Heart right ventricle (tissue), 16 donors: Measurements from ENCODE around the gene ATP5F1B. TPM values are rescaled to one million over a fixed set of nuclear protein-coding genes. Genes with fewer than 3 reads are reported as not detected.

ENCODE experiments used
- ATAC-seq, 8 donors: fragments of 200-7000 bp; cut with Tn5 transposase; one replicate each; pipeline ENCODE4 v1.9.1; 2020; ENCODE audit warnings: mild to moderate bottlenecking in 8 of 8, moderate library complexity in 8 of 8, moderate number of reproducible peaks in 1 of 8
- DNase-seq, 2 donors: peaks; one replicate each; pipeline ENCODE4 v3.0.0-alpha.2; 2020
- H3K27ac ChIP-seq, 10 donors: fragments of 200-600 bp; sonication (generic) in 2 of 10; one replicate each; pipeline versions ENCODE4 v1.5.0 to v1.8.0; 2020 to 2022; ENCODE audit warnings: mild to moderate bottlenecking in 3 of 10
- H3K27me3 ChIP-seq, 7 donors: fragments of 200-600 bp; one replicate each; pipeline ENCODE4 v1.8.0; 2021 to 2022; ENCODE audit warnings: mild to moderate bottlenecking in 2 of 7
- H3K36me3 ChIP-seq, 9 donors: fragments of 200-600 bp; sonication (generic) in 1 of 9; one replicate each; pipeline versions ENCODE4 v1.5.0 to v1.8.0; 2020 to 2022; ENCODE audit warnings: mild to moderate bottlenecking in 2 of 9
- H3K4me1 ChIP-seq, 9 donors: fragments of 200-600 bp; sonication (generic) in 1 of 9; one replicate each; pipeline versions ENCODE4 v1.5.0 to v1.8.0; 2020 to 2022; ENCODE audit warnings: mild to moderate bottlenecking in 4 of 9
- H3K4me3 ChIP-seq, 10 donors: fragments of 200-600 bp; sonication (generic) in 2 of 10; one replicate each; pipeline versions ENCODE4 v1.5.0 to v1.8.0; 2020 to 2022; ENCODE audit warnings: mild to moderate bottlenecking in 7 of 10, moderate library complexity in 2 of 10
- H3K9me3 ChIP-seq, 11 donors: fragments of 200-600 bp in 10 of 11; sonication (generic) in 2 of 11; one replicate each; pipeline versions ENCODE4 v1.5.0 to v1.8.0; 2013 to 2022; ENCODE audit warnings: mild to moderate bottlenecking in 2 of 11, control low read depth in 1 of 11, moderate library complexity in 1 of 11
- WGBS, 2 donors: extraction: QIAGEN DNeasy Blood & Tissue Kit; methylation state at CpG; one replicate each; pipeline ENCODE4 v1.1.7; 2013; ENCODE audit warnings: inconsistent platforms in 1 of 2; 5-methylcytosine and 5-hydroxymethylcytosine counted together
- intact Hi-C, 10 donors: fragments of 100-400 bp; cut with DNase I; formaldehyde crosslinking; loops; one replicate each; pipeline versions ENCODE4 v1.11.1 to v1.14.2; 2022
- polyA plus RNA-seq, 2 donors: library from polyadenylated mRNA; stranded (reverse); fragments of 200-250 nt; gene quantifications; one replicate each; pipeline ENCODE4 v1.2.3, GENCODE V29; 2013
- total RNA-seq, 10 donors: library from RNA; stranded (reverse); fragmentation: NEBNext Ultra II Directional in 3 of 10; extraction: Animal tissue kit (Norgen Biotek cat#: 25700) in 3 of 10; gene quantifications; one replicate each; pipeline versions ENCODE4 v1.2.1 to v1.2.4, GENCODE V29; 2021 to 2023
- TF ChIP-seq, protein P1 (sequence below), 9 donors: fragments of 200-600 bp; sonication (generic) in 2 of 9; IDR thresholded peaks; one replicate each; pipeline versions ENCODE4 v1.5.0 to v1.8.0; 2021 to 2022; ENCODE audit warnings: antibody characterized with exemption in 9 of 9, mild to moderate bottlenecking in 5 of 9, moderate library complexity in 1 of 9
- donor health status: Arrhythmogenic right ventricular cardiomyopathy.
- donor health status: ischemic (EF 13 %, LVEDD 7.1; RV severe dilation, severe dysfunction).
- donor health status: healthy with polysubstance abuse.
- donor health status: DM: no; HTN: yes; CAD: no.
- donor health status: DM: no; HTN: no; CAD: no.
- donor health status: ischemic (EF 25% LVEDD 6.9; RV normal size, moderate dysfunction).
- donor health status: ischemic (EF 25% LVEDD 5.7; RV mildly dilated, moderate dysfunction).
- donor health status: healthy.
- donor health status: DM: yes; HTN: yes; CAD: no.
- donor health status: Ischemic cardiomyopathy.
- donor health status: ischemic (EF 35%, LVEDD 5.7; RV mildly dilated, moderate dysfunction).
- donor health status: nonischemic (EF 11% LVEDD 7.7; RV severe dilation, severe dysfunction).
- donor health status: DM: yes; HTN: yes; CAD: no.
- donor health status: PGD.
- donor health status: ischemic (EF 29% LVEDD 5.4; RV normal size, mild dysfunction).
- donor health status: nonischemic (EF 23%, LVEDD 6.1; RV moderate dilation, normal function).

ATP5F1B gene
- total and polyA plus RNA-seq, 12 donors = 1,003 to 3,612 (median 3,231) TPM

DNA sequence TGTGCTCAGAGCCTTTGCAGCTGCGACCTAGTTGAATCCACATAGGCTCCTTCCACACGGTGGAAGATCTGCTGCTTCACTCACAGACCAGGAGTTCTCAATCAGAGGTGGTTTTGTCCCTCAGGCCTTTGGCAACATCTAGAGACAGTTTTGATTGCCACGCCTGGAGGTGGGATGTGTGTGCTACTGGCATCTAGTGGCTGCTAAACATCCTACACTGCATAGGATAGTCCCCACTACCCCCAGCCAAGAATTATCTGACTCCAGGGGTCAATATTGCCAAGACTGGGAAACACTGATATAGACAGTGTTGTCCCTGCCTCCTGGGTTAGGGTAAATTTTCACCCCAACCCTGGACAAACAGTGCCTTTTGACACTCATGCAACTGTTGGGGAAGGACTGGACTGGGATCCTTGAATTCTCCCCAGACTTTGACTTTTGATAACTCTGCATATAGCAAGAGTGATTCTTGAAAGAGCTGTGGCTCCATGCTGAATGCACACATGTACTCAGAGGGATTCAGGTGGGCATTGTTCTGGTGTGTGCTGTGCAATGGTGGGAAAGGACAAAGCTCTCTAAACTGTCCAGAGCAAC lies 55.5 kb downstream of the ATP5F1B start:
- Histone ChIP-seq H3K27me3 (no peaks in the 10 kb centered on the region), H3K36me3 (peaks cover 0 to 85% (median 29%) of the 10 kb centered on the region in 9 donors), H3K4me1 (peaks cover 0 to 22% (median 7%) of the 10 kb centered on the region in 9 donors), H3K4me3 (no peak overlapping the region), H3K27ac (no peak overlapping the region), H3K9me3 (no peaks in the 10 kb centered on the region)
- TF ChIP-seq, protein P1, sequence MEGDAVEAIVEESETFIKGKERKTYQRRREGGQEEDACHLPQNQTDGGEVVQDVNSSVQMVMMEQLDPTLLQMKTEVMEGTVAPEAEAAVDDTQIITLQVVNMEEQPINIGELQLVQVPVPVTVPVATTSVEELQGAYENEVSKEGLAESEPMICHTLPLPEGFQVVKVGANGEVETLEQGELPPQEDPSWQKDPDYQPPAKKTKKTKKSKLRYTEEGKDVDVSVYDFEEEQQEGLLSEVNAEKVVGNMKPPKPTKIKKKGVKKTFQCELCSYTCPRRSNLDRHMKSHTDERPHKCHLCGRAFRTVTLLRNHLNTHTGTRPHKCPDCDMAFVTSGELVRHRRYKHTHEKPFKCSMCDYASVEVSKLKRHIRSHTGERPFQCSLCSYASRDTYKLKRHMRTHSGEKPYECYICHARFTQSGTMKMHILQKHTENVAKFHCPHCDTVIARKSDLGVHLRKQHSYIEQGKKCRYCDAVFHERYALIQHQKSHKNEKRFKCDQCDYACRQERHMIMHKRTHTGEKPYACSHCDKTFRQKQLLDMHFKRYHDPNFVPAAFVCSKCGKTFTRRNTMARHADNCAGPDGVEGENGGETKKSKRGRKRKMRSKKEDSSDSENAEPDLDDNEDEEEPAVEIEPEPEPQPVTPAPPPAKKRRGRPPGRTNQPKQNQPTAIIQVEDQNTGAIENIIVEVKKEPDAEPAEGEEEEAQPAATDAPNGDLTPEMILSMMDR (IDR thresholded peaks at IDR 0.05) = peak in 7 of 9 donors; percentile 13 to 39 (median 30)
- DNase-seq = no peak
- ATAC-seq = peak in 2 of 8 donors; percentile 11 to 25
- intact Hi-C loops = loop anchor here in 3 of 10 donors (5.0 to 10.0 kb wide), 3 partner anchors 47 to 256 kb away; partner anchors contain the start of genes IL23A (in 1 of the 3) and PAN2 (in 1 of the 3)
- WGBS, 2 donors = 67 to 69% methylated on average over 3 of the region's 3 CpGs

DNA sequence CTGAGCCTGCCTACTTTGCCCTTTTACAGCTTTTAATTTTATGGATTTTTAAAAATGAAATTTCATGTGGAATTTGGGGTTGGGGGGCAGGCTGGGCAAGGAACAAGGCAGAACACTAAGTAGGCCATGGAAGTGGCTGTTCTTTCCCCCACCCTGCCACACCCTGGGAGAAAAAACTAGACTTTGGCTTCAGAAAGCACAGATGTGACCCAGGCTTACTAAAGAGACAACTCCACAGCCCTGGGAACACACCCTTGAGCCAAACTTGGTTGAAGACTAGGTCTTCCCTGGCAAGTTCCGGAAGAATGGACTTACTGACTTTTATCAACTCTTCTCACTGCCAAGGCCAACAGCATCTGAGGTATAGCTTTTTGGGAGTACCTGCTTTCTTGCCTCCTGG lies 56.0 kb downstream of the ATP5F1B start:
- 84 to 94% methylated on average over 1 of the region's 1 CpG for WGBS, 2 donors
- Histone ChIP-seq H3K27ac (no peak overlapping the region), H3K4me1 (peaks cover 0 to 22% (median 7%) of the 10 kb centered on the region in 9 donors), H3K36me3 (peaks cover 0 to 85% (median 29%) of the 10 kb centered on the region in 9 donors), H3K27me3 (no peaks in the 10 kb centered on the region), H3K4me3 (no peak overlapping the region), H3K9me3 (no peaks in the 10 kb centered on the region)
- ATAC-seq (no peak), DNase-seq (no peak)
- TF ChIP-seq, protein P1 (IDR thresholded peaks at IDR 0.05) = no peak
- intact Hi-C loops = loop anchor here in 4 of 10 donors (5.0 to 10.0 kb wide), 3 partner anchors 48 to 255 kb away; partner anchors contain the start of genes IL23A (in 1 of the 4) and PAN2 (in 1 of the 4)

Other genes starting within 250 kb of the ATP5F1B start
- 1 to 10 TPM; 1.0 to 5.2 (median 2.0) TPM for gene TIMELESS, start 196.6 kb downstream of the ATP5F1B start, total RNA-seq
- 1 to 10 TPM; 2.3 to 2.7 TPM for gene TIMELESS, start 196.6 kb downstream of the ATP5F1B start, polyA plus RNA-seq
- under 1 TPM in 2 of 10 donors, not detected in 8; 0.09 to 0.30 TPM for gene MIP, start 191.3 kb downstream of the ATP5F1B start, total RNA-seq
- gene MIP, start 191.3 kb downstream of the ATP5F1B start, polyA plus RNA-seq = not detected
- gene SPRYD4, start 177.4 kb downstream of the ATP5F1B start, total RNA-seq = 1 to 10 TPM; 3.0 to 5.0 (median 4.4) TPM
- gene SPRYD4, start 177.4 kb downstream of the ATP5F1B start, polyA plus RNA-seq = 1 to 10 TPM; 1.9 to 2.3 TPM
- gene GLS2, start 157.8 kb downstream of the ATP5F1B start, total RNA-seq = 1 to 10 TPM in 2 of 10 donors, under 1 TPM in 8; 0.19 to 1.4 (median 0.52) TPM
- gene GLS2, start 157.8 kb downstream of the ATP5F1B start, polyA plus RNA-seq = under 1 TPM; 0.22 to 0.59 TPM
- gene RBMS2, start 124.2 kb downstream of the ATP5F1B start, total RNA-seq = 10 to 100 TPM; 24.5 to 39.6 (median 31.5) TPM
- 10 to 100 TPM in 1 of 2 donors, 1 to 10 TPM in 1; 6.4 to 13.5 TPM for gene RBMS2, start 124.2 kb downstream of the ATP5F1B start, polyA plus RNA-seq
- 10 to 100 TPM; 28.7 to 58.7 (median 42.6) TPM for gene BAZ2A, start 15.7 kb downstream of the ATP5F1B start, total RNA-seq
- gene BAZ2A, start 15.7 kb downstream of the ATP5F1B start, polyA plus RNA-seq = 10 to 100 TPM in 1 of 2 donors, 1 to 10 TPM in 1; 8.8 to 52.4 TPM
- 100 to 1,000 TPM in 9 of 10 donors, 10 to 100 TPM in 1; 100.0 to 139 (median 110) TPM for gene PTGES3, start 42.3 kb upstream of the ATP5F1B start, total RNA-seq
- 10 to 100 TPM; 43.7 to 92.3 TPM for gene PTGES3, start 42.3 kb upstream of the ATP5F1B start, polyA plus RNA-seq
- 100 to 1,000 TPM; 476 to 727 (median 613) TPM for gene NACA, start 79.3 kb upstream of the ATP5F1B start, total RNA-seq
- 1,000 to 10,000 TPM; 1,105 to 1,249 TPM for gene NACA, start 79.3 kb upstream of the ATP5F1B start, polyA plus RNA-seq
- 1 to 10 TPM; 1.8 to 4.7 (median 3.2) TPM for gene PRIM1, start 106.3 kb upstream of the ATP5F1B start, total RNA-seq
- gene PRIM1, start 106.3 kb upstream of the ATP5F1B start, polyA plus RNA-seq = 1 to 10 TPM; 1.9 to 3.0 TPM
- gene HSD17B6, start 117.3 kb upstream of the ATP5F1B start, total RNA-seq = under 1 TPM in 2 of 10 donors, not detected in 8; 0.15 to 0.42 TPM
- under 1 TPM in 1 of 2 donors, not detected in 1; 0.13 TPM for gene HSD17B6, start 117.3 kb upstream of the ATP5F1B start, polyA plus RNA-seq